ENCODE measurements around the gene LRP8.
"Not testable (repeated sequence)": the region's sequence is repeated elsewhere in the genome, so short reads cannot be mapped to it uniquely, and the experiment has no call there.

LRP8 gene

GRCh38 chr1:53283156-53283555 lies 44.7 kb downstream of the LRP8 start:
- not testable (repeated sequence) for DNase-seq (ENCODE audit: low read depth in 2 of 2)

- no peak for DNase-seq (ENCODE audit: low read depth in 2 of 2)
Observed at GRCh38 chr1:53281133-53281532, 46.7 kb downstream of the LRP8 start.

DNA sequence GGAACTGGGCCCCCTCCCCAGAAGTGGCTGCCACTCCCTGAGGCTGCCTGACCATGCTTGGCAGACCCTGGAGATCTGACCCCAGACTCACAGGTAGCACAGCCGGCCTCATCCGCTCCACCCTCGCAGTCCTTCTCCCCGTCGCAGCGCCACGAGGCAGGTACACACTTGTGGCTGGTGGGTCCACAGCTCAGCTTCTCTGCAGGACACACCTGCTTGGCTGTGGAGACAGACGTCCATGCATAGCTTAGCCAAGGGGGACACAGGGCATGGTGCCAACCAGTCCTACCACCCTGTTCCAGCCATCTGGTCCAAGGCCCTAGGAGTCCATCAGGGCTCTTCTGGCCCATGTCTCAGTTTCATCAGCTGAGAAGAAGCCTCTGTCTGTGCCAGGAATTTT lies 47.4 kb downstream of the LRP8 start:
- DNase-seq (ENCODE audit: low read depth in 2 of 2), result no peak

DNA sequence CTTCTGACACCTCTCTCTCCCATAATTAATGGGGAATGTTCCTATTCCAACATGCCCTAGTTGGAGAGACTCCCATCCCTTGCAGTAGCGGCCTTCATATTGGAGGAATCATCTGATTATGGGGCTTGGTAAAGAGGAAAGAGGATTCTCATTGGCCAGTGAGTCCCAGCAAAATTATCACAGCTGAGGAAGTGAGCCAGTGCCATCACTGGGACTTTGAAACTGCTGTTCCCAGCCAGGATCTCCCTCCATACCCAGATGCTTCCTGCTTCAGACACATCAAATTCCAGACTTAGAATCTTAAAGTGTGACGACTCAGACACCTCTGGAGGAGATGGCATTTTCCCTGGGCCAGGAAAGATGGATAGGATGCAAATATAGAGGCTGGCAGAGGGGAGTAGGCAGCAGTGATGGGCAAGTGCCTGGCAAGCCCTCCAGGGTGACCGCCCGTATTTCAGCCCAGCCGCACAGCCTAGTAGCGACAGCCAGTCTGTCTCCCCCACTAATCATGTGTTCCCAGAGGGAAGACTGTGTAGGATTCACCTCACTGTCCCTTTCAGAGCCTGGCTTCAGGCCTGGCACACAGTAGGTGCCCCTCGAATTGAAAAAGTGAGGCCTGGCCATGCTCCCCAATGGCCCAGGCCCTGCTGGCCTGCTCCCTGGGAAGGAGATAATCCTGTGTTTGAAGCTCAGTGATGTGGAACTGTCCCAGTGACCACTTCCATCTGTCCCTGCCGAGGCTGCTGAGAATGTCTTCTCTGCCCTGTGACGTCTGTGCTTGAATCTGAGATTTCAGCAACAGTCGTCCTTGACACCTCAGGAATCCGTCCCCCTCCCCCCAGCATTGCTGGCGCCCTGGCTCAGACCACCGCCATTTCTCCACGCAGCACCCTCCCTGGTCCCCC lies 48.3 kb downstream of the LRP8 start:
- no peak for DNase-seq (ENCODE audit: low read depth in 2 of 2)

DNA sequence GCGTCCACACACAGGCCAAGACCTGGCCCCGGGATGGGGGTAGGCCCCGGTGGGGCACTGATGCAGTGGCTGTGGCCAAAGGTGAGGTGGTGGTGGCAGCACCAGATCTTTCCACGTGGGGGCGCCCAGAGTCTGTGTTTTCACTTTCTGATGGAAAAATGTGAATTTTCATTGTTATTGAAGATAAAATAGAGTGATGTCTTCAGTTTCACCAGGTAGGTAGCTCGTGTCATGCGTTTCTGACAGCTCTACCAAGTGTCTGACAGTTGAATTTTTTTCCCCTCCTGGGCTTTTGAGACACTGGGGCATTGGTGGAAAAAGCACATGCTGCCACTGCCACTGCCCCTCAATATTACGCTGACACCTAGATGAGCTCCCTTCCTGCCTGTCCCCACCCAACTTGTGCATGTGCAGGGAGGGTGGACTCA lies 49.6 kb downstream of the LRP8 start:
- DNase-seq (ENCODE audit: low read depth in 2 of 2), result peak; percentile 24 to 54

DNA sequence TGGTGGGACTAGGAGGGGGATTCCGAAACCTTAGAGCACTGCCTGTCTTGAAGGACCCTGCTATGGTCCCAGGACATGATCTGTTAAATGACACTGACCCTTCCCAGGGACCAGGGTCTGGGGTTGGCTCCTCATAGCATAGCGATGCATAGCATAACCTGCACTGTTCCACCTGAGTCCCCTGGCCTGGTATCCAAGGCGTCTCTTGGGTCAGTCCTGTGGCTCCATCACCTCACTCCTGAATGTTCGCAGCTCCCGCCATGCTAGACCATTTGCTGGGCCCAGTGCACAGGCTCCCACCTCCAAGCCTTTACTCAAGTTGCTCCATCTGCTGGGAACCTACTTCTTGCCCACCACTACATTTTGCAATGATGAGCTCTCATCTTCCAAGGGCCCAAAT lies 50.5 kb downstream of the LRP8 start:
- DNase-seq (ENCODE audit: low read depth in 2 of 2), result no peak

DNA sequence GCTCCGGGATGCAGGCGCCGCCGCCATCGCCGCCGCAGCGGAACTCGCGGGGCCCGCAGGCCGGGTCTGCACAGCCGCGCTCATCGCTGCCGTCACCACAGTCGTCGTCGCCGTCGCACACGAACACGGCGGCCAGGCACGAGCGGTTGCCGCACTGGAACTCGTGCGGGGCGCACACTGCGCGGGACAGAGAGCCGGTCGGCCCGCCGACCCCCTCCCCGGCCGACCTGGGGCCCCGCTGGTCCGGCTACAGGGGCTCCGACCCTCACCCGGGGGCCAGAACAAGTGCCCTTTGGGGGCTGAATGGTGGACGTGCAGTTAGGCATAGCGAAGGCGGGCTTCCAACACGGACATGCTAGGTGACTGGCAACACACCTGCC lies 51.0 kb downstream of the LRP8 start:
- no peak for DNase-seq (ENCODE audit: low read depth in 2 of 2)

- DNase-seq (ENCODE audit: low read depth in 2 of 2), result no peak
Observed at GRCh38 chr1:53276153-53276901, 51.5 kb downstream of the LRP8 start.

DNA sequence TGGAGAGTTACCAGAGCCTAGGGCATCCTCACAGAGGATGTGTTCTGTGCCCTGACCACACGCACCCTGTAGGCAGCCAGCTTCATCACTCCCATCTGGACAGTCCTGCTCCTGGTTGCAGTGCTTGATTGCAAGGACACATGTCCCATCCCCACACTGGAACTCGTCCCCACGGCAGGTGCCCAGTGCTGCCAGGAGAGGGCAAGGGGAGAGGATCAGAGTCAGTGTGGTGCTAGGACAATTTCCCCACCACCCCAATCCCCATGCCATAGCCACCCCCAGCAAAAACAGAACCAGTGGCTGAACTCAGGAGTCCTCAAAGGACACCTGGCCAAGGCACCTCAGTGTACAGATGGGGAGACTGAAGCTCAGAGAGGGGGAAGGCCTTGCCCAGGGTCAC lies 52.3 kb downstream of the LRP8 start:
- DNase-seq (ENCODE audit: low read depth in 2 of 2), result no peak

DNA sequence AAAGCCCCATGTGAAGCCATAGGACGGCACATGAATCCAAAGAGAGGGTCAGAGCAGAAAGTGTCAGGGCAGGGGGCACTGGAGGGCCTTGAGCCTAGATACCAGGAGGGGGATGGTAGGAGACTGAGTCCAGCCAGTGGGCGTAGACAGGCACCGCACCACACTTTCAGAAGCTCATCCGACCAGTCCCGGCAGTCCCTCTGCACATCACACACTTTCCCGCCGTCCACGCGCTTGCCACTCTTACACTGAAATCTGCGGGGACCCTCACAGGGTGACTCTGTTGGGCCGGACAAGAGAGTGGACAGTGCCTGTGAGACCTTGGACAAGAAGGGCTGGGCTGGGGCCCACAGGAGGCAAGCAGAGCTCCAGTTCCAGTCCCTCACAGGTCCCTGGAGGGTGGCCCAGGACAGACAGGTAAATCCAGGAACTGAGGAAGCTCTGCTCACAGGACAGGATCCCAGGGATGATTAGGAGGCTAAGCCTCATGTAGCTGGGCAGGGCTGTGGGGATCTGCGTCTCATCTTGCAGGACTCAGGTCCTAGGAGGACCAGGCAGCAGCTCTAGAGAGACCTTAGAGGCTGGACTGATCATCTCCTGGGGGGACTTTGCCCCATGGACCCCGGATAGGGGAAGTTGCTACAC lies 53.2 kb downstream of the LRP8 start:
- DNase-seq (ENCODE audit: low read depth in 2 of 2), result no peak

GRCh38 chr1:53274026-53274425 lies 53.8 kb downstream of the LRP8 start:
- no peak for DNase-seq (ENCODE audit: low read depth in 2 of 2)

GRCh38 chr1:53273526-53273925 lies 54.3 kb downstream of the LRP8 start:
- DNase-seq (ENCODE audit: low read depth in 2 of 2), result no peak

DNA sequence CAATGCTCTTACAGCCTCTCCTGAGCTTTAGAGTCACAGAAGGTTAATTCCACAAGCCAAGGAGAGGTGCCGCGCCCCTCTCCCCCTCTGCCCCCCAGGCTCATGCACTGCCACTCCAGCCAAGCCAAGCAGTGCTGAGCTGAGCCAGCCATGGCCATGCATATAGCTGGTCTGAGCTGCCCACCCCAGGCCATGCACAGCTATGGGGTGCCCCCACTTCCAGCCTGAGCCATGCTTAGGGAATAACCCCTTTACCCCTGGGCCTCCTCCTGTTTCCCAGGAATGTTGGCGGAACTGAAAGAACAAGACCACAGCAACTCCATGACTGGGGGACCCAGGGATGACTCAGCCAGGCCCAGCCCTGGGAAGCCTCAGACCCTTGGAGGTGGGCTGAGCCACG lies 55.5 kb downstream of the LRP8 start:
- DNase-seq (ENCODE audit: low read depth in 2 of 2), result no peak

GRCh38 chr1:53271446-53272090 lies 56.3 kb downstream of the LRP8 start:
- DNase-seq (ENCODE audit: low read depth in 2 of 2), result no peak

GRCh38 chr1:53270873-53271272 lies 57.0 kb downstream of the LRP8 start:
- no peak for DNase-seq (ENCODE audit: low read depth in 2 of 2)

DNA sequence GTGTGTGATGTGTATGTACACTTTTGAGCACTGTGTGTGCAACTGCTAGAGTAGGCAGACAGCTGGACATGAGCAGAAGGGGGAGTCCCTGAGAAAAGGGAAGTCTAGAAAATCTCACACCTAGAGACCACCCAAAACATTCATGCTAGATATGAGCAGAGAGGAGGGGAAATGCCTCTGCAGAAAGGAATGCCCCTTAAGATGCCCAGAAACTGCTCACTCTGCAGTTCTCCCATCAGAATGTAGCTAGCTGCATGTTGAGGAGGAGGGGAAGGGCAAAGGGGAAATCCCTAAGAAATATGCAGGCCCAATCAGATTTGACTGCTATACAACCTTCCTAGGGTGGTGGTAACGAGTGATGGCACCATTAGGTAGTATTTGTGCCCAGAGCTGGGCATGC lies 57.8 kb downstream of the LRP8 start:
- no peak for DNase-seq (ENCODE audit: low read depth in 2 of 2)

DNA sequence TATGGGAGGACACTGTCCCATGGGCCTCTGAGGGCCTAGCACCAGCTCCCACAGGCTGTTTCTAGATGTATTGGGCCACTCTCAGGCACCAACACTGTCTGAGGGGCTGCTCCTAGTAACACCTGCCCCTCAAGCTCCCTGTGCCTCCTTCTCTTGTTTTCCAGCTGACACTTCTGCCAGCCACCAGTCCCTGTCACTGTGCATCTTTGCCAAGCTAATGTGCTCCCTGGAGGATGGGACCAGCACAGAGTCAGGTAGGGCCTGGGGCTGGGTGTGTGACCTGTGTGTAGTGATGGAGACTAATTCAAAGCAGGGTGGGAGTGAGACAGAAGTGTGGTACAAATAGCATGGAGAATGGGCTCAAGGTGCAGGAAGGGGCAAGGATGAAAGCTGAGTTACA lies 60.1 kb downstream of the LRP8 start:
- no peak for DNase-seq (ENCODE audit: low read depth in 2 of 2)

- DNase-seq (ENCODE audit: low read depth in 2 of 2), result no peak
Observed at GRCh38 chr1:53266038-53266437, 61.8 kb downstream of the LRP8 start.

DNA sequence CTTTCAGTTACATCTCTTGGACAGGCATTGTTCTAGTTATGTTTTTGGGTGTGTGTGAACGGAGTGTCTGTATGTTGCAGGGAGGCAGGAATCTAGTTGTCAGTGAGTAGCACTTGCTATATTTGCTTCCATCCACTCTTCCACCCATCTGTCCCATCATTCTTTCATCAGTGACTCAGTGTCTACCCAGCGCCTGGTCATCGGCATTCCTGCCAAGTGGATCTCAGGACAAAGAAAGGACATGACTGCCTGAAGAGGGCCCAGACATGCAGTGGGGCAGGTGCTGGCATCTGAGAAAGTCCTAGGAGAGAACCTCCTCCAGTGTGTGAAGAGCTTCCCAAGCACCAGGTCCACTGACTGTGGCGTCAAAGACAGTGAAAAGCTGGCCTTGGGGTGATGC lies 62.3 kb downstream of the LRP8 start:
- no peak for DNase-seq (ENCODE audit: low read depth in 2 of 2)

DNA sequence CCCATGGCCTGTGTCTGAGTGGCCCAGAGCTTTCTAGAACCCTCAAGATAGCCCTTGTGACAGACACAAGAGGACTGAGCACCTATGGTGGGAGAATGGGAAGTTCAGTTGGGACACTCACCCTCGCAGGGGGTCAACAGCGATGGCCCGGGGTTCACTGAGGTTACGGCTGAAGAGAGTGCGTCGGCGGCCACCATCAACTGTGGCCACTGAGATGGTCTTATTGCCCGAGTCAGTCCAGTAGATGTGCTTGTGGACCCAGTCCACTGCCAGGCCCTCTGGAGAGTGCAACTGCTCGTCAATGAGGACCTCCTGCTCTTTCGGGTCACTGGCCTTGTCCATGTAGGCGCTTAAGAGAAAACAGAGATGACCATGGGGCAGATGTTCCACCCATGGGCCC lies 63.8 kb downstream of the LRP8 start:
- DNase-seq (ENCODE audit: low read depth in 2 of 2), result no peak

DNA sequence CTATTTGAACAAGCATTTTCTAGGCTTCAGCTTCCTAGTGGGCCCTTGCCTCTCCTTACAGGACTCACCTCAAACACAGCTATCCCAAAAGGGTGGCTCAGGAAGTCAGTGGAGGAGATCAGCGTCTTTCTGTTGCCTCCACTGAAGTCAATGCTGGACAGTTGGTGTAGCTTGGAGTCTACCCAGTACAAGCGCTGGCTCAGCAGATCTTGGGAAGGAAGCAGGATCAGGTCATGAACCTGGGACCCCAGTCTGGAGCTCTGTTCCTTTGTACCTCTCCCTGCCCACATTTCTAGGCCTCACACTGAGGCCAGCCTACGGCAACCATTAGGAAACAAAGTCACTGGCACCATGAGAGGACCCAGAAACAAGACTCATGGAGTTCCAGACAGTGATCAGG lies 65.9 kb downstream of the LRP8 start:
- DNase-seq (ENCODE audit: low read depth in 2 of 2), result no peak

- no peak for DNase-seq (ENCODE audit: low read depth in 2 of 2)
Observed at GRCh38 chr1:53260631-53261247, 67.1 kb downstream of the LRP8 start.

Data from stimulated activated CD4-positive, alpha-beta T cell treated with anti-CD3 and anti-CD28 coated beads, Interleukin-15, amount 100 ng/mL, for 48 hours (primary cell).